ENCODE measurements around the gene CCDC30. TPM values are rescaled to one million over a fixed set of nuclear protein-coding genes. Genes with fewer than 3 reads are reported as not detected.

CCDC30 gene
- total RNA-seq, 1 donor from 2014 or later: 3.4 TPM

- Mint-ChIP-seq H3K27me3 (ENCODE audit: unreplicated experiment) (no peaks in the 10 kb centered on the region), H3K9me3 (ENCODE audit: unreplicated experiment) (no peaks in the 10 kb centered on the region), H3K36me3 (ENCODE audit: low read depth, unreplicated experiment) (no peaks in the 10 kb centered on the region), H3K4me3 (ENCODE audit: unreplicated experiment) (no peak overlapping the region), H3K27ac (ENCODE audit: unreplicated experiment) (no peak overlapping the region), H3K4me1 (ENCODE audit: unreplicated experiment) (peaks cover 10% of the 10 kb centered on the region)
- no peak for TF ChIP-seq CTCF (IDR thresholded peaks at IDR 0.05; ENCODE audit: unreplicated experiment)
- DNase-seq (ENCODE audit: low spot score): no peak
These were observed 43.8 kb upstream of the CCDC30 start for GRCh38 chr1:42419126-42419821.

GRCh38 chr1:42420121-42420520, 43.0 kb upstream of the CCDC30 start:
- H3K9me3 Mint-ChIP-seq (ENCODE audit: unreplicated experiment): no peaks in the 10 kb centered on the region
- no peaks in the 10 kb centered on the region for H3K27me3 Mint-ChIP-seq (ENCODE audit: unreplicated experiment)
- H3K4me1 Mint-ChIP-seq (ENCODE audit: unreplicated experiment): peaks cover 14% of the 10 kb centered on the region
- H3K27ac Mint-ChIP-seq (ENCODE audit: unreplicated experiment): no peak overlapping the region
- no peaks in the 10 kb centered on the region for H3K36me3 Mint-ChIP-seq (ENCODE audit: low read depth, unreplicated experiment)
- peak overlapping the region; percentile 4 for H3K4me3 Mint-ChIP-seq (ENCODE audit: unreplicated experiment)
- DNase-seq (ENCODE audit: low spot score): no peak
- no peak for TF ChIP-seq CTCF (IDR thresholded peaks at IDR 0.05; ENCODE audit: unreplicated experiment)

GRCh38 chr1:42420911-42421585, 42.0 kb upstream of the CCDC30 start:
- TF ChIP-seq CTCF (IDR thresholded peaks at IDR 0.05; ENCODE audit: unreplicated experiment): no peak
- Mint-ChIP-seq H3K9me3 (ENCODE audit: unreplicated experiment) (no peaks in the 10 kb centered on the region), H3K27ac (ENCODE audit: unreplicated experiment) (no peak overlapping the region), H3K4me1 (ENCODE audit: unreplicated experiment) (peaks cover 14% of the 10 kb centered on the region), H3K4me3 (ENCODE audit: unreplicated experiment) (no peak overlapping the region), H3K36me3 (ENCODE audit: low read depth, unreplicated experiment) (no peaks in the 10 kb centered on the region), H3K27me3 (ENCODE audit: unreplicated experiment) (no peaks in the 10 kb centered on the region)
- no peak for DNase-seq (ENCODE audit: low spot score)

- no peak for DNase-seq (ENCODE audit: low spot score)
- H3K4me1 Mint-ChIP-seq (ENCODE audit: unreplicated experiment): peaks cover 20% of the 10 kb centered on the region
- no peak overlapping the region for H3K27ac Mint-ChIP-seq (ENCODE audit: unreplicated experiment)
- no peak for TF ChIP-seq CTCF (IDR thresholded peaks at IDR 0.05; ENCODE audit: unreplicated experiment)
- no peak overlapping the region for H3K4me3 Mint-ChIP-seq (ENCODE audit: unreplicated experiment)
- no peaks in the 10 kb centered on the region for H3K36me3 Mint-ChIP-seq (ENCODE audit: low read depth, unreplicated experiment)
- no peaks in the 10 kb centered on the region for H3K9me3 Mint-ChIP-seq (ENCODE audit: unreplicated experiment)
- H3K27me3 Mint-ChIP-seq (ENCODE audit: unreplicated experiment): no peaks in the 10 kb centered on the region
These were observed 40.3 kb upstream of the CCDC30 start for GRCh38 chr1:42422737-42423136.

GRCh38 chr1:42423681-42424080, 39.4 kb upstream of the CCDC30 start:
- Mint-ChIP-seq H3K27me3 (ENCODE audit: unreplicated experiment) (no peaks in the 10 kb centered on the region), H3K4me3 (ENCODE audit: unreplicated experiment) (no peak overlapping the region), H3K4me1 (ENCODE audit: unreplicated experiment) (peaks cover 20% of the 10 kb centered on the region), H3K36me3 (ENCODE audit: low read depth, unreplicated experiment) (no peaks in the 10 kb centered on the region), H3K27ac (ENCODE audit: unreplicated experiment) (no peak overlapping the region), H3K9me3 (ENCODE audit: unreplicated experiment) (no peaks in the 10 kb centered on the region)
- no peak for DNase-seq (ENCODE audit: low spot score)
- no peak for TF ChIP-seq CTCF (IDR thresholded peaks at IDR 0.05; ENCODE audit: unreplicated experiment)

Data from endothelial cell (in vitro differentiated cells).